Loucy (cell line): ENCODE data around the gene HDGFL3.

Experiments
- EZH2phosphoT487 ChIP-seq: fragments of 200-600 bp; IDR thresholded peaks from 2 replicates; pipeline ENCODE4 v1.6.1; 2018; ENCODE audit warnings: antibody characterized with exemption, mild to moderate bottlenecking, moderate library complexity, borderline replicate concordance
- TF ChIP-seq, protein P1 (sequence below): fragments of 200-600 bp; sonication (generic); conservative IDR thresholded peaks from 2 replicates; pipeline ENCODE4 v1.5.1; 2014; ENCODE audit warnings: mild to moderate bottlenecking, antibody characterized with exemption, low read length

- no peak for TF ChIP-seq EZH2phosphoT487
- TF ChIP-seq, protein P1, sequence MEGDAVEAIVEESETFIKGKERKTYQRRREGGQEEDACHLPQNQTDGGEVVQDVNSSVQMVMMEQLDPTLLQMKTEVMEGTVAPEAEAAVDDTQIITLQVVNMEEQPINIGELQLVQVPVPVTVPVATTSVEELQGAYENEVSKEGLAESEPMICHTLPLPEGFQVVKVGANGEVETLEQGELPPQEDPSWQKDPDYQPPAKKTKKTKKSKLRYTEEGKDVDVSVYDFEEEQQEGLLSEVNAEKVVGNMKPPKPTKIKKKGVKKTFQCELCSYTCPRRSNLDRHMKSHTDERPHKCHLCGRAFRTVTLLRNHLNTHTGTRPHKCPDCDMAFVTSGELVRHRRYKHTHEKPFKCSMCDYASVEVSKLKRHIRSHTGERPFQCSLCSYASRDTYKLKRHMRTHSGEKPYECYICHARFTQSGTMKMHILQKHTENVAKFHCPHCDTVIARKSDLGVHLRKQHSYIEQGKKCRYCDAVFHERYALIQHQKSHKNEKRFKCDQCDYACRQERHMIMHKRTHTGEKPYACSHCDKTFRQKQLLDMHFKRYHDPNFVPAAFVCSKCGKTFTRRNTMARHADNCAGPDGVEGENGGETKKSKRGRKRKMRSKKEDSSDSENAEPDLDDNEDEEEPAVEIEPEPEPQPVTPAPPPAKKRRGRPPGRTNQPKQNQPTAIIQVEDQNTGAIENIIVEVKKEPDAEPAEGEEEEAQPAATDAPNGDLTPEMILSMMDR: no peak
These were observed 41.4 kb upstream of the HDGFL3 start for GRCh38 chr15:83249030-83249343.
